GM19099 (cell line): ENCODE measurements around the gene SPPL2A.

Experiments
- POLR2A ChIP-seq: IDR thresholded peaks from 3 replicates; pipeline ENCODE4 v1.6.1; 2011; ENCODE audit warnings: low read depth; ENCODE audit not compliant: insufficient read length; ENCODE audit errors: extremely low read depth

SPPL2A gene

GRCh38 chr15:50669611-50670010 is 95.9 kb downstream of the SPPL2A start:
- TF ChIP-seq POLR2A = no peak

GRCh38 chr15:50665938-50666337 is 99.6 kb downstream of the SPPL2A start:
- TF ChIP-seq POLR2A = no peak

- no peak for TF ChIP-seq POLR2A
These were observed 110.0 kb downstream of the SPPL2A start for GRCh38 chr15:50655555-50655954.

- TF ChIP-seq POLR2A = no peak
These were observed 112.3 kb downstream of the SPPL2A start for GRCh38 chr15:50653156-50653743.

GRCh38 chr15:50652671-50653070 is 112.8 kb downstream of the SPPL2A start:
- no peak for TF ChIP-seq POLR2A
